GM21381 (cell line): Measurements from ENCODE around the gene MED1.

Experiments
- ATAC-seq: cut with Tn5 transposase; IDR thresholded peaks from one replicate; pipeline ENCODE4 v1.9.1; 2021; ENCODE audit warnings: mild to moderate bottlenecking, moderate library complexity; ENCODE audit not compliant: unreplicated experiment

MED1 gene

GRCh38 chr17:39364236-39365025, 86.6 kb downstream of the MED1 start:
- no peak for ATAC-seq

DNA sequence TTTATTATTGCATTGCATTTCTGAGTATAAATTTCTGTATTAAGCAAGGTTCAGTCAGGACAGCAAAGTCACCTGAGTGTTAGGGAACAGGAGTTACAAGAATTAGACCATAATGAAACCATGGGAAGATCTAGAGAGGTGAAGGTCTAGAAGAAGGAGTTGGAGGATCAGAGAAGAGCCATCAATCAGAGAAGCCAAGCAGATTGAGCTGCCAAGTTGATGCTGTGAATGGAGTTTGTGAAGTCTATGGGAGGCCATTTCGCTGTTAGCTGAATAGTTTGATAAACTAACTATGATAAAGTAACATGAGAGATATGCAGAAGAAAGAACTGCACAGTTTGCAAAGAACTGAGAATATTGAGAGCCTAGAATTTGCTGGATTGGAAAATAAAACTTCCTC, 90.0 kb downstream of the MED1 start:
- no peak for ATAC-seq

DNA sequence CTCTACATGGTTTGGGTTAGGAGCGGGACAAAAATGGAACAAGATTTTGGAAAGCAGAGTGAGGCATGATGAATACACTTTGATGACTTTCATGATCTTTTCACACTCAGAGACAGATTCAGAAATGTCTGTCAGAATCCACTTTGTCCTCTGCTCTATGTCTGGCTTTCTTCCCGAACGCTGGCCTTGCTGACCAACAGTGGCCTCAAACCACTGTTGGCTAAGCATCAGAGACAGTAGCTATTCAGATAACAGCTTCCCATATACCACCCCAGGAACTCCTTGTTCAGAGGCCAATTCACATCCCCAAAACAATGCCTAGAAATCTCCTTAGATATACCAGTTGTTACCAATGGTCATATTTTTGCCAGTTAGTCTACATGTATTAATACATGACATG, 90.5 kb downstream of the MED1 start:
- ATAC-seq = no peak

- no peak for ATAC-seq
Measured at GRCh38 chr17:39359994-39360393, 91.1 kb downstream of the MED1 start.

- no peak for ATAC-seq
Measured at GRCh38 chr17:39357986-39358385, 93.1 kb downstream of the MED1 start.

- no peak for ATAC-seq
Measured at GRCh38 chr17:39357488-39357887, 93.6 kb downstream of the MED1 start.
